LNCaP clone FGC (cell line): ENCODE results near the gene KIF5C.

Experiments
- DNase-seq: peaks from one replicate; pipeline ENCODE4 v3.0.0-alpha.2; 2011; ENCODE audit warnings: low read depth
- H3K4me3 ChIP-seq: 2 replicates; pipeline ENCODE4 v1.5.1; 2011; ENCODE audit warnings: mild to moderate bottlenecking, low read depth, low read length, control low read depth
- TF ChIP-seq, protein P1 (sequence below): IDR thresholded peaks from 2 replicates; pipeline ENCODE4 v1.5.1; 2012; ENCODE audit warnings: mild to moderate bottlenecking; ENCODE audit not compliant: control insufficient read depth, insufficient read depth; ENCODE audit errors: extremely low read depth

The KIF5C gene

GRCh38 chr2:148998831-148999200 lies 123.8 kb downstream of the KIF5C start:
- H3K4me3 ChIP-seq = no peak overlapping the region
- TF ChIP-seq, protein P1, sequence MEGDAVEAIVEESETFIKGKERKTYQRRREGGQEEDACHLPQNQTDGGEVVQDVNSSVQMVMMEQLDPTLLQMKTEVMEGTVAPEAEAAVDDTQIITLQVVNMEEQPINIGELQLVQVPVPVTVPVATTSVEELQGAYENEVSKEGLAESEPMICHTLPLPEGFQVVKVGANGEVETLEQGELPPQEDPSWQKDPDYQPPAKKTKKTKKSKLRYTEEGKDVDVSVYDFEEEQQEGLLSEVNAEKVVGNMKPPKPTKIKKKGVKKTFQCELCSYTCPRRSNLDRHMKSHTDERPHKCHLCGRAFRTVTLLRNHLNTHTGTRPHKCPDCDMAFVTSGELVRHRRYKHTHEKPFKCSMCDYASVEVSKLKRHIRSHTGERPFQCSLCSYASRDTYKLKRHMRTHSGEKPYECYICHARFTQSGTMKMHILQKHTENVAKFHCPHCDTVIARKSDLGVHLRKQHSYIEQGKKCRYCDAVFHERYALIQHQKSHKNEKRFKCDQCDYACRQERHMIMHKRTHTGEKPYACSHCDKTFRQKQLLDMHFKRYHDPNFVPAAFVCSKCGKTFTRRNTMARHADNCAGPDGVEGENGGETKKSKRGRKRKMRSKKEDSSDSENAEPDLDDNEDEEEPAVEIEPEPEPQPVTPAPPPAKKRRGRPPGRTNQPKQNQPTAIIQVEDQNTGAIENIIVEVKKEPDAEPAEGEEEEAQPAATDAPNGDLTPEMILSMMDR = no peak
- DNase-seq = no peak

DNA sequence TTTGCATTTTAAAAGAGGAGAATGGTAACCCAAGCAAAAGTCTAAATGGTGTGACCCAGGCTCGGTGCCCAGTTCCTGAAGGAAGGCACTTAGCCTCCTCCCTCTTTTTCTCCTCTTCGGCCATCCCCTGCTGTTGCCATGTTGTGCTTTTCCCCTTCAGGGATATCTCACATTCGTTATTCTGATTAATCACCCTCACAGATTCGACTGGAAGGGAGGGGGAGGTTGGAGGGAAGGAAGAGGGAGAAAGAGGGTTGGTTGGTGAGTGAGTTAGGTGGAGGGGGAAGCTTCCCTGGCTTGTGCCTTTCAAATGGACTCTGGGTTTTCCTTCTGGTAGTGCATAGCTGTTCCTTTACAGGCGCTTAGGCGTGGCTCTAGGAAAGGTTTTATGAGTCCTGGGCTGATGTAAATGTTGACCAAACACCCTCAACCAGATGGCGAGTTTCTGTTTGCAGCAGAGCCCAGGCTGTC lies 124.5 kb downstream of the KIF5C start:
- TF ChIP-seq, protein P1 = no peak
- DNase-seq = no peak
- no peak overlapping the region for H3K4me3 ChIP-seq

DNA sequence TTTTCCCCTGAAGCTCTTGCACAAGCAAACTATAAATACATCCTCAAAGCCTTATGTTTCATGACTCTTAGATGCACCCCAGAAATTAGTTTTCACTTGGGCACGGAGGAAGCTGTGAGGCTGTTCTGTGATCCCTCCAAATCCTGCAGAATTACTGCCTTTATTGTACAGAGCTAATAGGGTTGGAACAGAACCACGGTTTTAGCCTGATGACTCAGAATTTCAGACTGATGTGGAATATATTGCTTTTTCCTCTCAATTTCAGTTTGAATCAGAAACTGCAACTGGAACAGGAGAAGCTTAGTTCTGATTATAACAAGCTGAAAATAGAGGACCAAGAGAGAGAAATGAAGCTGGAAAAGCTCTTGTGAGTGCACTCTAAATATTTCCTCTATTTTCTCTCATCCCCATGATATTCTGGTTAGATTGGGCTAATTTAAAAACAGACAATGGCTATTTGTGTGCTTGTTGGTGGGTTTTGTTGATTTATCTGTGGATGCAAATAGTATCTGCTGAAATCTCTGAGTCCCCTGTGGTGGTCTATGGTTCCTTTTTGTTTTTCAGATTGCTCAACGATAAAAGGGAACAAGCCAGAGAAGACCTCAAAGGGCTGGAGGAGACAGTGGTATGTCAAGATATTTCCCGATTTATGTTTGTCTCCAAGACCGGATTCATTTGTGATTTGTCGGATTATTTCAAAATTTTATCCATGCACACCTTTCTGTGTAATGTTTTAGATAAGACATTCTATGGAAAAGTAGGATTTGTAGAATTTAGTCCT lies 125.3 kb downstream of the KIF5C start:
- DNase-seq = no peak
- H3K4me3 ChIP-seq = no peak overlapping the region
- TF ChIP-seq, protein P1 = no peak

DNA sequence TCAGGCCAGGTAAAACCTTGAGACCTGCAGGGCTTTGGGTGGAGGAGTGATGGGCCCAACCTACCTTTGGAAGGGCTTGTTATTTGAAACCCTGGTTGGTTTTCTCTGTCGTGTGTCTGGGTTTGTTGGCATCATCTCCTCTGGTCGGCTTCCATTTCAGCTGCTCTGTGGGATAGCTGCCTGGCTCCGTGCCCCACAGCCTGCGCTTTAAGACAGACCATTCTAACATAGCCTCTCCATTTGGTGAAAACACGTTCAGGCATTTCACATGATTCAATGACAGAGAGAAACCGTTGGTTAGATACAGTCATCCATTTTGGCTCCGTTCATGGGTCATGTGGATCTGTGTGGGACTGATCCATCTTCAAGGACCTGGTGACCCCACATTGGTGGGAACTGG lies 126.5 kb downstream of the KIF5C start:
- no peak for DNase-seq
- no peak overlapping the region for H3K4me3 ChIP-seq
- TF ChIP-seq, protein P1 = no peak

DNA sequence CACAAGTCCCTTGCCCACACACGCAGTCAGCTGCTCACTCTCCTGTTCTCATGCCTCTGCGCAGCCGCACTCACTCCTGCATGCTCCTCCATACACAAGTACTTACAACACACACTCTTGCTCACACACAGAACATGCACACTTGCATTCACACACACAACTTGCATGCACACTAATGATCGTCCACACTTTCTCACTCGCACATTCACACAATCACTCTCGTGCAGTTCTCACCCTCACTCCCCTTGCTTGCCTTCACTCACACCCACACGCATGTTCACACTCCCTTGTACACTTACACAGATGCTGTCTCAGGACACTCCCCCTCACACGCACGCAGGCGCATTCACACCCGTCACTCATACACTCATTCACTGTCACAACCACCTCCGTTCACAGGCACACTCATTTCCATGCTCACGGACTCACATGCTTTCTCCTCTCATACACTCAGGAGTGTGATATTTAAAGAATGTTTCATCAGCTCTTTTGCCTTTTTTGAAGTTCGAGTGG lies 127.4 kb downstream of the KIF5C start:
- H3K4me3 ChIP-seq = no peak overlapping the region
- TF ChIP-seq, protein P1 = no peak
- no peak for DNase-seq

DNA sequence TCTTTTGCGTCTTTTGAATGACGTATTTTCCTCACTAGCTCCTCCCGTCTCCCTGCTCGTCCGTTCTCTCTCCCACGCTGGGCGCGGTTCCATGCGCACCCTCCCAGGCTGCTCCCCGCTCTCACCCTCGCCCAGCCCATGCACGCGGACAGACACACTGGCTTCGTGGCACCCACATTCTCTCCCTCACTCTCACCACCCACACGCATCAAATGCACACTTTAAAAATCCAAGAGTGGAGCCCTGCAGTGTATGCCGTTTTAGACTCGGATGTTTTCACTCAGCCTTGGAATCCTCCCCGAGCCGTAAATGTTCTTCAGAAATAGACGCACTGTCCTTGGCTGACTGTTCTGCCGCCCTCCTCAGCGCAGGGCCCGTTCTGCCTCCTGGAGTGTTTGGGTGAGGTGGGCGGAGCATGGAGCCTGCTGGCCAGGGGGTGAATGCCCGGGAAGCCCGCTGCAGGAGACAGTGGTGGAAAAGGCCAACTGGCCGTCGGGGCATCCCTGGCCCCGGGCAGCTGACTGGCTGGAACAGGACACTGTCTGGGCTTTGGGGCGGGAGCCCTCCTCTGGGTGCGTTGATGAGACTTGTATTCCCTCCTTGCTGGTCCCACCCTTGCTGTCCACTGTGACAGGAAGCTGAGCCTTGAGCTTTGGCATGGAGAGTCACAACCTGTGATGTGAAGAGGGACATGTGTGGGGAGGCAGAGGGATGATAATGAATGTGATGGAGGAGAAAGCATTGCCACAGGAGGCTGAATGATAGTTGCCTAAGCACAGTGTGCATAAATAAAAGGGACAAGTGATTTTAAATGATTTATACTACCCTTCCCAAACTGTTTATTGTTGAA lies 128.1 kb downstream of the KIF5C start:
- DNase-seq = no peak
- TF ChIP-seq, protein P1 = no peak
- H3K4me3 ChIP-seq = no peak overlapping the region
